ENCODE data around the gene LRRN1.
"Not testable (repeated sequence)": the region's sequence is repeated elsewhere in the genome, so short reads cannot be mapped to it uniquely, and the experiment has no call there.

The LRRN1 gene

GRCh38 chr3:3813013-3813412, 13.8 kb downstream of the LRRN1 start:
- no peak for DNase-seq (ENCODE audit: low spot score)

- DNase-seq (ENCODE audit: low spot score) = no peak
Observed at GRCh38 chr3:3815206-3815605, 16.0 kb downstream of the LRRN1 start.

- no peak for DNase-seq (ENCODE audit: low spot score)
Observed at GRCh38 chr3:3816034-3816433, 16.8 kb downstream of the LRRN1 start.

- no peak for DNase-seq (ENCODE audit: low spot score)
Observed at GRCh38 chr3:3817865-3818264, 18.6 kb downstream of the LRRN1 start.

GRCh38 chr3:3821777-3822176, 22.5 kb downstream of the LRRN1 start:
- DNase-seq (ENCODE audit: low spot score) = peak; percentile 75

- no peak for DNase-seq (ENCODE audit: low spot score)
Observed at GRCh38 chr3:3825035-3825434, 25.8 kb downstream of the LRRN1 start.

GRCh38 chr3:3826521-3826920, 27.3 kb downstream of the LRRN1 start:
- DNase-seq (ENCODE audit: low spot score) = no peak

GRCh38 chr3:3827111-3827510, 27.9 kb downstream of the LRRN1 start:
- no peak for DNase-seq (ENCODE audit: low spot score)

- not testable (repeated sequence) for DNase-seq (ENCODE audit: low spot score)
Observed at GRCh38 chr3:3828417-3828816, 29.2 kb downstream of the LRRN1 start.

- no peak for DNase-seq (ENCODE audit: low spot score)
Observed at GRCh38 chr3:3836845-3837244, 37.6 kb downstream of the LRRN1 start.

- DNase-seq (ENCODE audit: low spot score) = no peak
Observed at GRCh38 chr3:3842356-3842755, 43.1 kb downstream of the LRRN1 start.

GRCh38 chr3:3847994-3848922, 49.0 kb downstream of the LRRN1 start:
- no peak for DNase-seq (ENCODE audit: low spot score)

- no peak for DNase-seq (ENCODE audit: low spot score)
Observed at GRCh38 chr3:3848923-3849275, 49.7 kb downstream of the LRRN1 start.

- no peak for DNase-seq (ENCODE audit: low spot score)
Observed at GRCh38 chr3:3851621-3852323, 52.5 kb downstream of the LRRN1 start.

- DNase-seq (ENCODE audit: low spot score) = no peak
Observed at GRCh38 chr3:3853544-3853943, 54.3 kb downstream of the LRRN1 start.

GRCh38 chr3:3855056-3855455, 55.8 kb downstream of the LRRN1 start:
- DNase-seq (ENCODE audit: low spot score) = no peak

- DNase-seq (ENCODE audit: low spot score) = no peak
Observed at GRCh38 chr3:3860235-3860634, 61.0 kb downstream of the LRRN1 start.

- DNase-seq (ENCODE audit: low spot score) = no peak
Observed at GRCh38 chr3:3862534-3862933, 63.3 kb downstream of the LRRN1 start.

- DNase-seq (ENCODE audit: low spot score) = no peak
Observed at GRCh38 chr3:3875491-3875890, 76.3 kb downstream of the LRRN1 start.

GRCh38 chr3:3881050-3881449, 81.8 kb downstream of the LRRN1 start:
- no peak for DNase-seq (ENCODE audit: low spot score)

GRCh38 chr3:3887311-3887710, 88.1 kb downstream of the LRRN1 start:
- not testable (repeated sequence) for DNase-seq (ENCODE audit: low spot score)

GRCh38 chr3:3893590-3893989, 94.4 kb downstream of the LRRN1 start:
- no peak for DNase-seq (ENCODE audit: low spot score)
